HUES6 (cell line): ENCODE measurements around the gene REXO1.

Experiments used
- H3K27ac ChIP-seq: 2 replicates; pipeline ENCODE4 v1.7.0; 2013; ENCODE audit warnings: low read depth, mild to moderate bottlenecking, low read length, inconsistent platforms
- H3K27me3 ChIP-seq: 2 replicates; pipeline ENCODE4 v1.6.1; 2013; ENCODE audit warnings: low read length; ENCODE audit not compliant: control insufficient read depth, insufficient read depth
- H3K36me3 ChIP-seq: 2 replicates; pipeline ENCODE4 v1.6.1; 2013; ENCODE audit warnings: low read length; ENCODE audit not compliant: control insufficient read depth, insufficient read depth
- H3K4me1 ChIP-seq: 2 replicates; pipeline ENCODE4 v1.6.1; 2013; ENCODE audit warnings: low read length; ENCODE audit not compliant: control insufficient read depth, insufficient read depth
- H3K4me3 ChIP-seq: 2 replicates; pipeline ENCODE4 v1.5.1; 2013; ENCODE audit warnings: low read depth, low read length
- H3K9ac ChIP-seq: one replicate; pipeline ENCODE4 v1.6.1; 2013; ENCODE audit warnings: mild to moderate bottlenecking, low read length
- H3K9me3 ChIP-seq: 2 replicates; pipeline ENCODE4 v1.6.1; 2013; ENCODE audit warnings: low read depth, low read length; ENCODE audit not compliant: control insufficient read depth, insufficient read depth

The REXO1 gene

GRCh38 chr19:1860042-1860775 is 11.9 kb upstream of the REXO1 start:
- H3K9me3 ChIP-seq, result no peaks in the 10 kb centered on the region
- H3K4me1 ChIP-seq, result peaks cover 54% of the 10 kb centered on the region
- peak overlapping the region; percentile 32 for H3K9ac ChIP-seq
- no peaks in the 10 kb centered on the region for H3K36me3 ChIP-seq
- peaks cover 23% of the 10 kb centered on the region for H3K27me3 ChIP-seq
- H3K27ac ChIP-seq, result no peak overlapping the region
- H3K4me3 ChIP-seq, result peak overlapping the region; percentile 89

DNA sequence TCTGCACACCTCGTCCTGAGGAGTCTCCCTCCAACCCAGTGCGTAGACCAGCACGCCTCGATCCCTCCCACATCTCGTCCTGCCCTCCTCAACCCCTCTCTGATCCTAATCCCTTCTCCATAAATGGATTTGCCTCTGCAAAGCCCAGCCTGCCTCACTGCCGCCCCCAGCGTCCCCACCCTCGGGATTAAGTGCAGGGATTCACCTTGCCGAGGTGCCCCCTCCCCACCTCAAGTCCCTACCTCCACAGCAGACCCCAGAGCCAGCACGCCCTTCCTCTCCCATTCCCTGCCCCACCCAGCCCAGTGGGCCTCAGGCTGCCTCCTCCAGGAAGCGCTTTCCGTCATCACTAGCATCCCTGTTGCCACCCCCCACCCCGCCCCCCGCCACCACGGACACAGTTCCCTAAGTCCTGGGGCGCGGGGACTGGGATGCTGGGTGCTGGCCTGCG is 11.1 kb upstream of the REXO1 start:
- Histone ChIP-seq H3K4me3 (peak overlapping the region; percentile 89), H3K4me1 (peaks cover 58% of the 10 kb centered on the region), H3K9me3 (no peaks in the 10 kb centered on the region), H3K36me3 (no peaks in the 10 kb centered on the region), H3K27me3 (peaks cover 23% of the 10 kb centered on the region), H3K9ac (no peak overlapping the region), H3K27ac (no peak overlapping the region)

DNA sequence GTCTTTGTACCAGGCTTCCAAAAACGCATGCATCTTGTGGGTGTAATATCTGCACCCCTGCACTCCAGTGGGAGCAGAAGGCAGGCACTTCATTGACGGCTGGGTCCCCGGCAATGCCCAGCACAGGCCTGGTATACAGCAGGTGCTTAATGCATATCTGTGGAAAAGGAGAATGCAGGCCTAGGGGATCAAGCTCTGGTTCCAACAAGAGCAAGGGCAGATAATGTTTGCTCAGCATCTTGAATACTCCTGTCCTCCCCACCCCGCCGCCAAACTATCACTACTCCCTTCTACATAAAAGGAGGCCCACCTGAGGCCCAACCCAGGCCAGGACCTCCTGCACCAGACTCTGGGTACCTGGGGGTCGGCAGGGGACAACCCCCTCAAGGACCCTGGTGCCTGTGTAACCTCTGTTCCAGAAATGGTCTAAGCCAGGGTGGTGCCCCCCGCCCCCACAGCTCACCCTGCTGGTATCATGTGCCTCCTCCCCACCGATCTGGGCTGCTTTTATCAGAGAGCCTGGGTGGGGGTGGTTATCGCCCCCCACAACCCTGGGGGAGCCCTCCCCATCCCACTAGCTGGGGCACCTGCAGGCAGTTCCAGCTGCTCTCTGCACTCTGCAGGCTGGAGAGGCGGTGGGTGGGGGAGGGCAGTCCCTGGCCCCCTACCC is 10.3 kb upstream of the REXO1 start:
- Histone ChIP-seq H3K27me3 (peaks cover 23% of the 10 kb centered on the region), H3K9ac (no peak overlapping the region), H3K4me3 (peak overlapping the region; percentile 11; the same call in 1 of the 2 replicates), H3K4me1 (peaks cover 62% of the 10 kb centered on the region), H3K9me3 (no peaks in the 10 kb centered on the region), H3K36me3 (no peaks in the 10 kb centered on the region), H3K27ac (no peak overlapping the region)

- Histone ChIP-seq H3K4me3 (peak overlapping the region; percentile 73), H3K9me3 (no peaks in the 10 kb centered on the region), H3K9ac (no peak overlapping the region), H3K4me1 (peaks cover 66% of the 10 kb centered on the region), H3K36me3 (no peaks in the 10 kb centered on the region), H3K27ac (no peak overlapping the region), H3K27me3 (peaks cover 23% of the 10 kb centered on the region)
These were observed 9.5 kb upstream of the REXO1 start for GRCh38 chr19:1857648-1858326.

DNA sequence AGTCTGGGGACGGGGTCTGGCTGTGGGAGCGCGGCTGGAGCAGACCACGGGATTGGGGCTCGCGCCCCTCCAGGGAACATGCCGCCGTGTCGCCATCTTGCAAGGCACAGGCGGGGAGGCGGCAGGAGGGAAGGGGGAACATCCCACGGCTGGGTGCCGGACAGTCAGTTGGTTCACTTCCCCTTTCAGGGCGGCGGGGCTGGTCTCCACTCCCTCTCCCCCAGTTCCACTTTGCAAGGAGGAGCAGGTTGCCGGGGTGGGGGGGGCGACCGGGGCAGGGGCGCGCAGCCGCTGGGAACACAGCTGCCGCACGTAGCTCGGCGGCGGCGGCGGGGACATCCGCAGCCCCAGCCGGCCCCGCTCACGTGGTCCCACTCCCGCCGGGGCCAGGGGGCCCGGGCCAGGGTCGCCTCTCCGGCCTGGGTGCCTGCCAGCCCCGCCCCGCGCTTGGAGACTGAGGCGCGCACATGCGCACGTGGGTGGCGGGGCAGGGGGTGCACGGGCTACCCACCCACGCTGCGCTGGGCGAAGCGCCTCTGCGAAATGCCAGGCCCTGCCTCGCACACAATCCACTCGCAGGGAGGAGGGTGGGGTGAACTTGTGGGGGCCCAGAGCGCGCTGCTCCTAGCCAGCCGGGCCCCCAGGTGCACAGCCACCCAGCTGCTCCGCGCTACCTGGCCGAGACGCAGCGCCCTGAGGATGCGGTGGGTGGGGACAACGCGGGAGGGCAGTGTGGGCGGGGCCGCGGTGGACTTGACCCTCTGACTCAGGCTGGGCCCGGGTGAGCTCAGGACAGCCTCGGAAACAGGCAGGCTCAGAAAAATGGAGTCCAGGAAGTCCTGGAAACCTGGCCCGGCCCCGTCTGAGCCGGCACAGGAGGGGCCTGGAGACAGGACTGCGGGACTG is 8.7 kb upstream of the REXO1 start:
- peak overlapping the region; percentile 23; the same call in 1 of the 2 replicates for H3K27ac ChIP-seq
- peaks cover 17% of the 10 kb centered on the region for H3K27me3 ChIP-seq
- no peaks in the 10 kb centered on the region for H3K9me3 ChIP-seq
- peak overlapping the region; percentile 73 for H3K4me3 ChIP-seq
- peak overlapping the region; percentile 65 for H3K9ac ChIP-seq
- peaks cover 71% of the 10 kb centered on the region for H3K4me1 ChIP-seq
- H3K36me3 ChIP-seq, result no peaks in the 10 kb centered on the region

DNA sequence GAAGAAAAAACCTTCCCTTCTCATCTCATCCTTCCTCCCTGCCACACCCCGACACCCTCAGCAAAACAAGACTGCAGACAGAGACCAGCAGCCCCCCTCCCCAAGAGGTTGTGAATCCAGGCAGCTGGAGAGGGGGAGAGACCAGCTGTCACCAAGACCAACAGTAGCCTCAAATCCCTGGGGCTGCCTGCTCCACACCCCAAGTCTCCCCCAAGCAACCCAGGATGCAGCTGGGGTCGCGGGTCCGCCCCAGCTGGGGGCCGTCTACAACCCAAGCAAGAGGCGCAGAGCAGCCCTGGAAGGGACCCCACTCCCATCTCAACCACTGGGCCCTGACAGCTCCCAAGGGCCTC is 8.0 kb upstream of the REXO1 start:
- Histone ChIP-seq H3K9ac (peak overlapping the region; percentile 58), H3K4me3 (peak overlapping the region; percentile 73), H3K27ac (peak overlapping the region; percentile 18; the same call in 1 of the 2 replicates), H3K9me3 (no peaks in the 10 kb centered on the region), H3K36me3 (no peaks in the 10 kb centered on the region), H3K4me1 (peaks cover 70% of the 10 kb centered on the region), H3K27me3 (peaks cover 11% of the 10 kb centered on the region)

DNA sequence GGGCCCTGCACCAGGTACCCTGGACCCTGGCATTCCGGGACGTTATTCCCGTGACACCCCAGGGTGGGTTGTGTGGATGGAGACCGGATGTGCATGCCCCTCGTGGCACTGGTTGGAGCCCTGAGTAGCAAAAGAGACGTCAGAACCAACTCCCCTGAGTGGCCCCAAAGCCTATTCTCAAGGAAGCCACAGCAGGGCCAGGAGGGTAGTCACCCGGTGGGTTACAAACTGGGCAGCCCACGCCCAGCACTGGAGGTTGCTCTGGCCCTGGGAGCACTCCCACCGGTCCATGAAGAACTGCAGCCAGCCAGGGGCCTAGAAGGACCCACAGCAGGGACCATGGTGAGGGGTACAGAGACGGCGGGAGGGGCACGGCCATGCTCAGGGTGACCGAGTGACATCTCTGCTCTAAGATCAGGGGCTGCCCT is 7.6 kb upstream of the REXO1 start:
- Histone ChIP-seq H3K27ac (no peak overlapping the region), H3K4me3 (peak overlapping the region; percentile 73), H3K9ac (peak overlapping the region; percentile 2)

DNA sequence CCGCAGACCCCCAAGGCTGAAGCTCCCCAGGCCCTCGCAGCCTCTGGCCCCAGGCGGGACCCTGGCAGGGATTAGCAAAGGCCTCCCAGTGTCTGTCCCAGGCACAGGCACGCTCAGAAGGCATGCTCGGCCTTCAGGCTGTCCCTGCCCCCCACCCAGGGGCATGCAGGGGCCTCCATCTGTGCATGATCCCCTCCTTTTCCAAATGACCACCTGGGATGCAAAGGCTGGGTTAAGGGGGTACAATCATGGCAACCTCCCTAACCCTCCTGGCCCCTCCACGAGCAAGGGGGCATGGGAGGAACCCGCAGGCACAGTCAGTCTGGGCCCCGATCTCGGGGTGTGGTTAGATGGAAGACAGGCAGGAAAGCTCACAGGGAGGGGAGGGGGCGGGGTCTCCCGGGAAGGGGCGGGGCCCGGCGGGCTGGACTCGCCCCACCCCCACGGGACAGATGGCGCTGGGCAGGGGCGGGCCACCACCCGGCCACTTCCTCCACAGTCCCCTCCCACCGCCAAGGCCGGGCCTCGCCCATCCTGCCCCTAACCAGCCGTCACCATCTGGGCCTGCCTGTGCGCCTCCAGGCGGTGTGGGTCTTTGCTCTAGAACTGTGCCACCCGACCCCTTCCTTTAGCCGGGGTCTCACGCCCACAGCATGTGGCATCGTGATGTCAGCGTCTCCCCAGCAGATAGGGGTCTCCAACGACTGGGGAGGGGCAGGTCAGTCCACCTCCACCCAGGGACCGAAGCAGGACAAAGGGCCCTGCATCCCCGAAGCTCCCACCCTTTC is 7.0 kb upstream of the REXO1 start:
- Histone ChIP-seq H3K27ac (peak overlapping the region; percentile 35; the same call in 1 of the 2 replicates), H3K9me3 (no peaks in the 10 kb centered on the region), H3K4me3 (peak overlapping the region; percentile 49), H3K4me1 (peaks cover 59% of the 10 kb centered on the region), H3K36me3 (no peaks in the 10 kb centered on the region), H3K27me3 (peaks cover 1% of the 10 kb centered on the region; the same call in 1 of the 2 replicates), H3K9ac (peak overlapping the region; percentile 52)

More for the DNA sequence above, 7.6 kb upstream of the REXO1 start:
- Histone ChIP-seq H3K9me3 (no peaks in the 10 kb centered on the region), H3K36me3 (no peaks in the 10 kb centered on the region), H3K27me3 (peaks cover 6% of the 10 kb centered on the region), H3K4me1 (peaks cover 65% of the 10 kb centered on the region)

GRCh38 chr19:1854542-1855039 is 6.3 kb upstream of the REXO1 start:
- H3K27ac ChIP-seq, result peak overlapping the region; percentile 35; the same call in 1 of the 2 replicates
- H3K36me3 ChIP-seq, result no peaks in the 10 kb centered on the region
- H3K27me3 ChIP-seq, result no peaks in the 10 kb centered on the region
- H3K9me3 ChIP-seq, result no peaks in the 10 kb centered on the region
- peak overlapping the region; percentile 52 for H3K9ac ChIP-seq
- peak overlapping the region; percentile 49 for H3K4me3 ChIP-seq
- H3K4me1 ChIP-seq, result peaks cover 54% of the 10 kb centered on the region
